ENCODE measurements around the gene TOPBP1.

- TF ChIP-seq CTCF (IDR thresholded peaks at IDR 0.05), result no peak
- TF ChIP-seq ZNF232 (CRISPR knock-in tag; IDR thresholded peaks at IDR 0.05), result no peak
- TF ChIP-seq IRF1 (CRISPR knock-in tag; IDR thresholded peaks at IDR 0.05), result no peak
- TF ChIP-seq E2F1 (CRISPR knock-in tag; IDR thresholded peaks at IDR 0.05), result no peak
- TF ChIP-seq NR3C1 (CRISPR knock-in tag; conservative IDR thresholded peaks at IDR 0.05; ENCODE audit: low read depth), result no peak
- TF ChIP-seq, protein P1, sequence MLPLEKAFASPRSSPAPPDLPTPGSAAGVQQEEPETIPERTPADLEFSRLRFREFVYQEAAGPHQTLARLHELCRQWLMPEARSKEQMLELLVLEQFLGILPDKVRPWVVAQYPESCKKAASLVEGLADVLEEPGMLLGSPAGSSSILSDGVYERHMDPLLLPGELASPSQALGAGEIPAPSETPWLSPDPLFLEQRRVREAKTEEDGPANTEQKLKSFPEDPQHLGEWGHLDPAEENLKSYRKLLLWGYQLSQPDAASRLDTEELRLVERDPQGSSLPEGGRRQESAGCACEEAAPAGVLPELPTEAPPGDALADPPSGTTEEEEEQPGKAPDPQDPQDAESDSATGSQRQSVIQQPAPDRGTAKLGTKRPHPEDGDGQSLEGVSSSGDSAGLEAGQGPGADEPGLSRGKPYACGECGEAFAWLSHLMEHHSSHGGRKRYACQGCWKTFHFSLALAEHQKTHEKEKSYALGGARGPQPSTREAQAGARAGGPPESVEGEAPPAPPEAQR (CRISPR knock-in tag; IDR thresholded peaks at IDR 0.05), result no peak
- no peak for TF ChIP-seq ZBTB21 (CRISPR knock-in tag; IDR thresholded peaks at IDR 0.05; ENCODE audit: borderline replicate concordance)
- no peak for TF ChIP-seq CREM (CRISPR knock-in tag; IDR thresholded peaks at IDR 0.05)
- TF ChIP-seq STAT6 (CRISPR knock-in tag; conservative IDR thresholded peaks at IDR 0.05; ENCODE audit: low read depth), result no peak
Observed at GRCh38 chr3:133649486-133650068, 12.2 kb downstream of the TOPBP1 start.
